Cardiac septum (tissue), 1 donor: Measurements from ENCODE around the gene COLEC12. TPM values are rescaled to one million over a fixed set of nuclear protein-coding genes. Genes with fewer than 3 reads are reported as not detected.
A peak's percentile ranks its signal among the peaks of the same experiment; 100 is the strongest.

Experiments used
- DNase-seq: peaks from one replicate; pipeline ENCODE4 v3.0.0-alpha.2; 2020; ENCODE audit warnings: low spot score
- intact Hi-C: fragments of 100-400 bp; cut with DNase I; formaldehyde crosslinking; loops from one replicate; pipeline ENCODE4 v1.14.0; 2022
- total RNA-seq: library from RNA; stranded (reverse); fragmentation: NEBNext Ultra II Directional; extraction: Animal tissue kit (Norgen Biotek cat#: 25700); gene quantifications from one replicate; pipeline ENCODE4 v1.2.1, GENCODE V29; 2021
- donor health status: DM: no; HTN: no; CAD: no.

COLEC12 gene
- total RNA-seq, 1 donor from 2014 or later = 5.5 TPM

- intact Hi-C loops = no loop called here
- DNase-seq = no peak
These were observed 101.4 kb downstream of the COLEC12 start for GRCh38 chr18:398935-399630.

DNA sequence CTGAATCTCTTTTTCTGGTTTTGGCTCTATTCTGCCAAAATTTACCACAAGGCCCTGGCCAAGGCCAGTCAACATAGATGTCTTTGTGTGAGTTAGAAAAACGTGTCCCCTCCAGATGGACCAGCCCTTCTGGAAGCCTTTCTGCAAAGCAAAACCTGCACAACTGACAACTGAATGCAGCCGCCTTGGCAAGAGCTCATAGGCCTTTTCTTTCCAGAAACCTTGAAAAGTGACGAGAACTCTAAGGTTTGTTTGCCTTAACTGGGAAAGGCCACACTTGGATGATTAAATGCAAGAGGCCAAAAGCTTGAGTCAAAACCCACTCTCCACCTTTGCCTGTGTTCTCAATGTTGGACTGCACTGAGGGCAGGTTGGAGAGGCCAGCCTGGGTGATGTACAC lies 103.9 kb downstream of the COLEC12 start:
- no peak for DNase-seq
- intact Hi-C loops = no loop called here

DNA sequence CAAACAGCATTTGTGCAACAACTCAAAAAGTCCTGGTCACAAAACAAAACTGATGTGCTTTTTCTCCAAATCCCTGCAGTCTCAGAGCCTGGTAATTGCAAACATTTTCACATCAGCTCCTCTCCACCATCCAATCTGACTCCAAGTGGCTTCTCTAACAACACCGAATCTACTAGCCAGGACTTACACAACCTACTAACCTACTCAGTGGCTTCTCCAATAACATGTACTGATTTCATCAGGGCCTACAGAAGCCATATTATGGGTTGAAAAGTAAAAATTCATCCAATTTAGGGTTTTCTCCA lies 104.3 kb downstream of the COLEC12 start:
- no peak for DNase-seq
- intact Hi-C loops = no loop called here

GRCh38 chr18:395456-396250 lies 104.8 kb downstream of the COLEC12 start:
- DNase-seq = no peak

GRCh38 chr18:394987-395362 lies 105.5 kb downstream of the COLEC12 start:
- DNase-seq = no peak
- intact Hi-C loops = no loop called here

More at GRCh38 chr18:395456-396250, 104.8 kb downstream of the COLEC12 start:
- intact Hi-C loops = no loop called here

DNA sequence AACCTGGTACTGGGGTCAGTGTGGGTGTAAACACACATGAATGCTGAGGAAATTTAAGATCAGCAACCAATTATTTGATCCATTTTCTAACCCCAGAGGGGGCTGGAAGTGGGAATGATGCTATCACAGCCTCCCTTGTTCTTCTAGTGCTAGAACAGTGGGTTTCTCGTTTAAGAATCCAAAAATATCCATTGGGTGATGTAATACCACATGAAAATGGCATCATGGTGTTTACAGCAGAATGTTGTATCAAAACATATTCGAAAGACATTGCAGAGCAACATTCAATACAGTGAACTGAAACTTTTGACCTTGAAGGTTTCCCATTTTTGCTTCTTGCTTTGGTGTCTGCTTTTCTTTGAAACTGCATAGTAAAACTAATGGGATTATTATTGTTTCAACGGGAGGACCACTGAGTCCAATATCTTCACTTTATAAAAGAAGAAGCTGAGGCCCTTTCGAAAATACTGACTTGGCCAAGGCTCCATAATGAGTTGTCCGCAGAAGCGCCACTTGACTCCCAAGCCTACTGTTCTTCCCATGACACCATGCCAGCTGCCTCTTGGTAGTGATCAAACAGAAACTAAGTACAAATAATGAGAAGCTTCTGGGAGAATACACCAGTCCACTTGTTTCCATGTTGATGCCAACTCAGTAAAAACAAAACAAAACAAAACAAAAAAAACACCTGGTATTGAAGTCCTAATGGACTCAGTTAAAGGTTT lies 106.1 kb downstream of the COLEC12 start:
- no peak for DNase-seq
- intact Hi-C loops = no loop called here

GRCh38 chr18:393574-393957 lies 106.9 kb downstream of the COLEC12 start:
- no peak for DNase-seq
- intact Hi-C loops = no loop called here

DNA sequence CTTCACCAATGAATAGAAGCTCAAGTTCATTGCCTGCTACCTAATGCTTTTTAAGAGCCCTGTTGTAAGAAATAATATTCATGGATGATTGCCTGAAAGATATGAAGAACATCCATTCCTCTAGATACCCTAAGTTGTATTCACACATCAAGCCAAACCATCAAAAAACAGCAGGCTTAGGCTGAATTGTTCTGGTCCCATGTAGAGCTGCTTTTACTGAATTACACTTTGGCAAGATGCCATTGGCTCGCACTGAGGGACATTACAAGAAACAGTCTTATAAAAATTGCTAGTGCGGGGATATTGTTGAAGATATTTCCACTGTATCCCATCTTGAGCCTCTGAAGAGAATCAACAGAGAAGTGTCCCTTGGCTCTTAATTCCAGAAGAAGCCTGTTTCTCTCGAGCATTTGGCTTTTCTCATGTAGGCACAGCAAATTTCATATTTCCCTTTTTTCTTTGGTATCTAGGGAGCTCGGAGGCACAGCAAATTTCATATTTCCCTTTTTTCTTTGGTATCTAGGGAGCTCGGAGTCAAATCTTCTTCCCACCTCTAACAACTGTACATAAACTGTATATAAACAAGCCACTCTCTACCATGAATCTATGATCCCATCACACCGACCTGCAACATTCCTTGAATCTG lies 107.5 kb downstream of the COLEC12 start:
- intact Hi-C loops = no loop called here
- no peak for DNase-seq

- no peak for DNase-seq
- intact Hi-C loops = no loop called here
These were observed 109.6 kb downstream of the COLEC12 start for GRCh38 chr18:390741-391478.

DNA sequence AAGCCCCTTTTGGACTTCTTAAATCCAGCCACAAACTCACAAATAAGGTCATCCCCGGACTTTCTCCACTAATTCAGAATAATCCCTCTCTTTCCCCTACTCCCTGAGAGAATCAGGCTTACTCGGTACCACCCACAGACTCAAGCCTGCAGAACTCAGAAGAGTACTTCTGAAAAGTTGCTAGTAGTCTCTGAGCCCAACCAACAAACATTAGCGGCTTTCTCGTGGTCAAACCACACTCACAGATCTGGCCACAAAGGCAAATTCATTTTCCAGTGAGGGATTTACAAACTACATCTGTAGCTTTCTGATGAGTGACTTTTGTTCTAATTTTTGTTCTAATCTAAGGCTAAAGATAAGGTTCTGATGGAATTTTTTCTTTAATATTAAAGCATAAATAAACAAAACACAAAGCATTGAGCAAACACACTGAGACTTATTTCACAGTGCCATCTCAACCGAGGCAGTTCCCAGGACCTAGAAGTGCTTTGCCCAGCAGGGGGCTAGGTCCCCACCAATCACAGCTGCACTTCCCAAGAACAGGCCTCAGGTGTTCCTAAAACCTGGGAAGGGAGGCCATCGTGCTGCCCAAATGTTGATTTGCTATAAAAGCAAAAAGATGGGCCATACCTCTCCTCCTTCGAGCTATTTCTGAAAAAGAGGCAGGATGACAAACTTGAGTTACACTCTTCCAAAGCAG lies 110.7 kb downstream of the COLEC12 start:
- intact Hi-C loops = no loop called here
- no peak for DNase-seq

GRCh38 chr18:388200-388599 lies 112.3 kb downstream of the COLEC12 start:
- DNase-seq = no peak
- intact Hi-C loops = no loop called here

GRCh38 chr18:386994-387393 lies 113.5 kb downstream of the COLEC12 start:
- DNase-seq = no peak
- intact Hi-C loops = no loop called here

DNA sequence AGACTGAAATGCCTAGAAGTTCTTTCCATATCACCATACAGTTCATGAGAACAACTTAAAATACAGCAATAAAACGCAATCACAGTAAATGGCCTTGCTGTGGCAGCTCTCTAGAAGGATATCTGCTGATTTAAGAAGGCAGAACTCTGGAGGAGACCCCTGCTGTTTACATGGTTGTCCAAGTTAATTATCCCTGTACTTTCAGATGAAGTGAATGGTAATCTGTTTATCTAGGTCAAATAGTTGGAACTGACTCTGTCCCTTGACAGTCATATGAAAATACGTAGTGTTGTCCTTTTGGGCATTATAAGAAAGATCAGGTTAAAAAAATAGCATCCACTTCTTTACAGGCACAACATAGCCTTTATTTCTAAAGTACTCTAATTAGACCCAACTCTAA lies 115.6 kb downstream of the COLEC12 start:
- DNase-seq = no peak
- intact Hi-C loops = no loop called here

- no peak for DNase-seq
- intact Hi-C loops = no loop called here
These were observed 117.4 kb downstream of the COLEC12 start for GRCh38 chr18:383135-383534.

DNA sequence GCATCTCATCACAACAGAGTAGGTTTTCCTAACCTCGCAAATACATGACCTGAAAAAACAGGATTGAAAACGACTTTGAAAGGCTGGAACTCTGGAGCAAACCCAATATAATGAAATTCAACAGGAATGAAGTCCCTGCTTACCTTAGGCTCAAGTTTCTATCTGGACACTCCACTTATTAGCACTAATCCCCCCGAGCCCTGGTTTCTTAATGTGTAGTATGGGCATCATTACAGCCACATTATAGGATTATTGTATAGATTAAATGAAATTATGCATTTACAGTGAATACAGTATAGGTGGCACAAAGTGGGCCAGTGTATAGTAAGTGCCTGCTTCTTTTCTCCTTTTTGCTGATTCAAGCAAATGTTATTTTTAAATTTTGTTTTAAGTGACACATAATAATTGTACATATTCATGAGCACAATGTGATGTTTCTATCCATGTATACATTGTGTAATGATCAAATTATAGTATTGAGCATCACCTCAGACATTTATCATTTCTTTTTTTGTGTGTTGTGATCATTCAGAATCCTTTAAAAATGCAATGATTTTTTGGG lies 118.0 kb downstream of the COLEC12 start:
- intact Hi-C loops = no loop called here
- DNase-seq = no peak

DNA sequence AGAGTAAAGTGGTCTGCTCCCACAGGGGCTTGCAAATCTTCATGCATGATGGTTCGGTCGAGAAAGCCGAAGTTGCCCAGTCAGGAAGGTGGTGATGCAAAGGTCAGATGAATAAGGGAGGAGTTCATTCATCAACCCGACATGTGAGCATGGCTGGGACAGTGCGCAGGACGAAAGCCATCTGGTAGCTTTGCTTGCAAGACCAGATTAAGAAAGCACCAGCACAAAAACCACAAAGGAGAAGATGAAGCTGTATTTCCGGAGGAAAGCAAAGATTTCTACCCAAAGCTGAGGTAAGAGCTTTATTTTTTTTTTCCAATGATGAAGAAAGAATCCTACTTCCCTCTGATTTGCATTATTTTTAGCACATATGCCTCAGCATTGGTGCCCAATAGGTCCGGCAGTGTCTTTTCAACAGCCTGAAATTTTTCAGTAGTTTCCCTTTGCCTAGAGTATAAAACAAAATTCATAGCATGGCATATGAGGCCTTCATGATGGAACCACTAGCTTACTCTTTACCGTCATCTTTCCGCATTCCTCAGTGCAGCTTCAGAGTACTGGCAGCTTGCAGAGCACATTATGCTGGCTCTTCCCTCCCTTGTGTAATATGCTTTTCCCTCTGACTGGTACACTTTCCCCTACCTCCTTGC lies 120.7 kb downstream of the COLEC12 start:
- DNase-seq = peak; percentile 79
- intact Hi-C loops = no loop called here

DNA sequence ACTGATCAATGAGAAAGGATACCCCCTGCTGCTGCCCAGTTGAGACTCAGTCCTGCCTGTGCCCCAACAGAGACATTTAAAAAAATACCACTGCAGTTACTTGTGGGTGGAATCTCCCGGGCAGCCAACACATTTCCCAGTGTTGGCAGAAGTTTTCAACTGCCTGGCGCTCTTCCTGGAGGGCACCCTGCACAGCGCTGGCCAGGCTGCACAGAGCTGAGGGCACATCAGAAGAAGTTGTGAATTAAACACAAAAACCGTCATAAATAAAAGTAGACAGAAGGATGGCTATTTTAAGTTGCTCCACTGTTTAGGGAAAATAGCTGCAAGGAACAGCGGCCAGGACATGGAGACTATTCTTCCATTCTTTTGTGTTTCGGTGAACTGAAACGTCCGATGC lies 122.4 kb downstream of the COLEC12 start:
- no peak for DNase-seq
- intact Hi-C loops = no loop called here

DNA sequence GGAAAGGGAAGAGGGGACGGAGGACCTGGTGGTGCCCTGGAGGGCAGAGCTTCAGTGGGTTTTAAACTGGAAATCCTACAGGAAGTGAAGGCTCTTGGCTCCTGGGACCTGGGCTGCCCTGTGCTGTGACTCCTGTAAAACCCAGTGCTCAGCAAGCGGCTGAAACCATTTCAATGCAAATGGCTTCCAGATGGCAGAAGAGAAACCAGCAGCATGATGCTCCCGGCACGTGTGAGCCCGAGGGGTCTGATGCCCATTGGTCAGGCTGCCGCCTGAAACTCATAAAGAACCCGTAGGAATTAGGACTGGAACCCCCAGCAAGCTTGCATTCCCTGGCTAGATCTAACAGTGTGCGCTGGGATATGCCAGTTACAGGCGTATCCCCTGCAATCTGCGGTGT lies 123.4 kb downstream of the COLEC12 start:
- no peak for DNase-seq
- intact Hi-C loops = no loop called here
